Measurements from ENCODE around the gene SORL1. TPM values are rescaled to one million over a fixed set of nuclear protein-coding genes. Genes with fewer than 3 reads are reported as not detected.

Gene SORL1
- total RNA-seq, 3 donors from 2014 or later, result 58.3 to 195 (median 109) TPM

- DNase-seq, result no peak
- Histone ChIP-seq H3K4me1 (ENCODE audit: low read depth) (no peaks in the 10 kb centered on the region), H3K9me3 (no peaks in the 10 kb centered on the region), H3K36me3 (ENCODE audit: low read depth) (no peaks in the 10 kb centered on the region), H3K4me3 (no peak overlapping the region)
- TF ChIP-seq CTCF (IDR thresholded peaks at IDR 0.05), result no peak
- intact Hi-C loops (cut with DNase I, micrococcal nuclease), result no loop called here
- ATAC-seq, result no peak
Measured at GRCh38 chr11:121596195-121597155, 144.4 kb downstream of the SORL1 start.

GRCh38 chr11:121603316-121603715, 151.2 kb downstream of the SORL1 start:
- DNase-seq (no peak), ATAC-seq (no peak)
- Histone ChIP-seq H3K4me1 (ENCODE audit: low read depth) (no peaks in the 10 kb centered on the region), H3K4me3 (no peak overlapping the region), H3K9me3 (no peaks in the 10 kb centered on the region), H3K36me3 (ENCODE audit: low read depth) (no peaks in the 10 kb centered on the region)
- intact Hi-C loops (cut with DNase I, micrococcal nuclease), result no loop called here
- no peak for TF ChIP-seq CTCF (IDR thresholded peaks at IDR 0.05)

GRCh38 chr11:121604152-121604551, 152.0 kb downstream of the SORL1 start:
- Histone ChIP-seq H3K4me3 (no peak overlapping the region), H3K4me1 (ENCODE audit: low read depth) (no peaks in the 10 kb centered on the region), H3K9me3 (no peaks in the 10 kb centered on the region), H3K36me3 (ENCODE audit: low read depth) (no peaks in the 10 kb centered on the region)
- no peak for TF ChIP-seq CTCF (IDR thresholded peaks at IDR 0.05)
- ATAC-seq (no peak), DNase-seq (no peak)
- intact Hi-C loops (cut with DNase I, micrococcal nuclease), result no loop called here

GRCh38 chr11:121606354-121606753, 154.2 kb downstream of the SORL1 start:
- Histone ChIP-seq H3K4me3 (no peak overlapping the region), H3K4me1 (ENCODE audit: low read depth) (no peaks in the 10 kb centered on the region), H3K9me3 (no peaks in the 10 kb centered on the region), H3K36me3 (ENCODE audit: low read depth) (no peaks in the 10 kb centered on the region)
- intact Hi-C loops (cut with DNase I, micrococcal nuclease), result no loop called here
- no peak for ATAC-seq
- no peak for TF ChIP-seq CTCF (IDR thresholded peaks at IDR 0.05)
- DNase-seq, result no peak

DNA sequence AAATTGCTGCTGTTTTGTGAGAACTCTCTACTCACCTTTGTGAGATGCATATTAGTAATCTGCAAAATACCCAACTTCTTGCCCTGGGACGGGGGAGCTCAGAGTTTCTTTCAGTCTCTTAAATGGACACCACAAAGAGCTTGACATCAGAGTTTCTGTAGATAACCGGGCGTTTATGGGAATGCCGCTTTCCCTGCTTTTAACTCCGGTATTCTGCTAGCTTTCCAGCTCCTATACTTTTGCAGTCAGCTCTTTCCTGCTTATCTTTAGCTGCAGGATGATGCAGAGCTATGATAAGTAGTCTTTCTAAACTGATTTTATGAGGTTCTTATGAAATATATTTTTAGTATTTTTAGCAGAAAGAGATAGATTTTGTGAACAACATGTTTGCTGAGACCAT, 155.2 kb downstream of the SORL1 start:
- ATAC-seq (no peak), DNase-seq (no peak)
- H3K36me3 ChIP-seq (ENCODE audit: low read depth), result no peaks in the 10 kb centered on the region
- no peak overlapping the region for H3K4me3 ChIP-seq
- no peaks in the 10 kb centered on the region for H3K9me3 ChIP-seq
- intact Hi-C loops (cut with DNase I, micrococcal nuclease), result no loop called here
- TF ChIP-seq CTCF (IDR thresholded peaks at IDR 0.05), result no peak
- no peaks in the 10 kb centered on the region for H3K4me1 ChIP-seq (ENCODE audit: low read depth)

Measured in mucosa of descending colon (tissue), 3 donors.